ENCODE results near the gene CEP70. TPM values are rescaled to one million over a fixed set of nuclear protein-coding genes. Genes with fewer than 3 reads are reported as not detected.

The CEP70 gene
- total and polyA plus RNA-seq, 10 of the 15 experiments (the other 5 are each of a cell fraction or from before 2014, with no cell fraction given): 1.4 to 9.3 (median 2.2) TPM

DNA sequence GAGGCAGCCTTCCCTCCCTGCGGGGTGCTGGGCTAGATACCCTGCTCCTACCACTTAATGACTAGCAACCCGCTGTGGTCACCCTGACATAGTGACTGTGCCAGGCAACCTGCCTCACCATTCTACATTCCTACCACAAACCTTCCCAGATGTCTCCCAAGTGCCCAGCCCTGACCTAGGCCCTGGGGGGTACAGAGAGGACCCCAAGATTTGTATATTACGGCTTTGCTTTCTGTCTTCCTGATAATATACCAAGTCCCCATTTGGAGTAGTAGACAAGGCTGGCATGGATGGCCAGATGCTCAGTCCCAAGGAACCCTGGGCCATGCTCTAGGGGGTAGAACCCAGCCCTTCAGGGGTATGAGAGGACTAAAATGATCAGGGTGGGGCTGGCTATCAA lies 128.6 kb downstream of the CEP70 start:
- no peaks in the 10 kb centered on the region for H3K9me3 ChIP-seq (replicated peaks; ENCODE audit: control insufficient read depth, insufficient read depth, low read length)
- no peak overlapping the region for H3K4me3 ChIP-seq
- H4K20me1 ChIP-seq (ENCODE audit: control insufficient read depth, insufficient read depth): no peaks in the 10 kb centered on the region
- H3K9ac ChIP-seq (ENCODE audit: control insufficient read depth, insufficient read depth, low read length): no peak overlapping the region
- no peaks in the 10 kb centered on the region for H3K79me2 ChIP-seq (ENCODE audit: control insufficient read depth, insufficient read depth, low read length)
- no peak overlapping the region for H3K4me2 ChIP-seq (ENCODE audit: control insufficient read depth, insufficient read depth)
- in situ Hi-C loops (cut with MboI) (no loop called here), intact Hi-C loops (cut with micrococcal nuclease; ENCODE audit: unreplicated experiment) (no loop called here)
- WGBS (ENCODE audit: insufficient coverage, insufficient replicate concordance, low lambda C conversion rate, missing lambda C conversion rate): 35% methylated on average over 3 of the region's 3 CpGs
- H3K27me3 ChIP-seq (replicated peaks in 1 of 2; ENCODE audit: control insufficient read depth in 2 of 2, insufficient read depth in 2 of 2, low read length in 1 of 2): no peaks in the 10 kb centered on the region; a peak in 3 of 4 replicates
- no peaks in the 10 kb centered on the region for H3K36me3 ChIP-seq (ENCODE audit: control insufficient read depth in 2 of 2, insufficient read depth in 2 of 2, low read length in 1 of 2)
- FAIRE-seq: no peak
- H3K4me1 ChIP-seq (ENCODE audit: control insufficient read depth, insufficient read depth, low read length): no peaks in the 10 kb centered on the region
- ChIA-PET SMC1A (ENCODE audit: uncharacterized antibody, unreplicated experiment) (no interaction called here), POLR2A (no interaction called here), CTCF (interaction anchor here (1.8 kb wide), 1 partner anchor 14 kb away, joined by 9 read pairs; no protein-coding TSS in a partner anchor), RAD21 (ENCODE audit: unreplicated experiment) (no interaction called here)
- BruUV-seq (replicated peaks): no TSS peak
- no peak for DNase-seq (ENCODE audit: low read depth, low spot score)
- H2AFZ ChIP-seq (ENCODE audit: control insufficient read depth, low read depth, low read length): no peak overlapping the region
- no peak for ATAC-seq
- no peak overlapping the region for H3K27ac ChIP-seq (ENCODE audit: control insufficient read depth, insufficient read depth)
- TF ChIP-seq RBBP5 (conservative IDR thresholded peaks at IDR 0.05): no peak
- TF ChIP-seq SUZ12 (IDR thresholded peaks at IDR 0.05; ENCODE audit: unreplicated experiment): no peak
- no peak for TF ChIP-seq POLR2A (IDR thresholded peaks at IDR 0.05; ENCODE audit: low read depth, low read length)
- TF ChIP-seq MTA2 (IDR thresholded peaks at IDR 0.05; ENCODE audit: low read depth): no peak
- no peak for TF ChIP-seq SMAD5 (IDR thresholded peaks at IDR 0.05; ENCODE audit: low read depth)
- no peak for TF ChIP-seq TCF12 (IDR thresholded peaks at IDR 0.05; ENCODE audit: low read depth, low read length)
- TF ChIP-seq, protein P1, sequence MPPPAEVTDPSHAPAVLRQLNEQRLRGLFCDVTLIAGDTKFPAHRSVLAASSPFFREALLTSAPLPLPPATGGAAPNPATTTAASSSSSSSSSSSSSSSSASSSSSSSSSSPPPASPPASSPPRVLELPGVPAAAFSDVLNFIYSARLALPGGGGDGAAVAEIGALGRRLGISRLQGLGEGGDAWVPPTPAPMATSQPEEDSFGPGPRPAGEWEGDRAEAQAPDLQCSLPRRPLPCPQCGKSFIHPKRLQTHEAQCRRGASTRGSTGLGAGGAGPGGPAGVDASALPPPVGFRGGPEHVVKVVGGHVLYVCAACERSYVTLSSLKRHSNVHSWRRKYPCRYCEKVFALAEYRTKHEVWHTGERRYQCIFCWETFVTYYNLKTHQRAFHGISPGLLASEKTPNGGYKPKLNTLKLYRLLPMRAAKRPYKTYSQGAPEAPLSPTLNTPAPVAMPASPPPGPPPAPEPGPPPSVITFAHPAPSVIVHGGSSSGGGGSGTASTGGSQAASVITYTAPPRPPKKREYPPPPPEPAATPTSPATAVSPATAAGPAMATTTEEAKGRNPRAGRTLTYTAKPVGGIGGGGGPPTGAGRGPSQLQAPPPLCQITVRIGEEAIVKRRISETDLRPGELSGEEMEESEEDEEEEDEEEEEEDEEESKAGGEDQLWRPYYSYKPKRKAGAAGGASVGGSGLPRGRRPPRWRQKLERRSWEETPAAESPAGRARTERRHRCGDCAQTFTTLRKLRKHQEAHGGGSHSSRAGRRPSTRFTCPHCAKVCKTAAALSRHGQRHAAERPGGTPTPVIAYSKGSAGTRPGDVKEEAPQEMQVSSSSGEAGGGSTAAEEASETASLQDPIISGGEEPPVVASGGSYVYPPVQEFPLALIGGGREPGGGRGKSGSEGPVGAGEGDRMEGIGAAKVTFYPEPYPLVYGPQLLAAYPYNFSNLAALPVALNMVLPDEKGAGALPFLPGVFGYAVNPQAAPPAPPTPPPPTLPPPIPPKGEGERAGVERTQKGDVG (CRISPR knock-in tag; IDR thresholded peaks at IDR 0.05): no peak
- no peak for TF ChIP-seq ZNF207 (IDR thresholded peaks at IDR 0.05; ENCODE audit: borderline replicate concordance)
- no peak for TF ChIP-seq ELK1 (IDR thresholded peaks at IDR 0.05; ENCODE audit: low read depth, low read length)
- TF ChIP-seq E4F1 (IDR thresholded peaks at IDR 0.05; ENCODE audit: borderline replicate concordance, partially characterized antibody): no peak

Measured in GM12878 (cell line).